WTC11 (cell line): ENCODE data around the gene CYLD. TPM values are rescaled to one million over a fixed set of nuclear protein-coding genes. Genes with fewer than 3 reads are reported as not detected.

Experiments used
- ATAC-seq: fragments of 200-7000 bp; cut with Tn5 transposase; 2 replicates; pipeline ENCODE4 v1.10.0; 2021; ENCODE audit warnings: mild to moderate bottlenecking, moderate library complexity
- CTCF ChIA-PET: fragments of 300-600 bp; sonication (Branson Sonifier 250); formaldehyde crosslinking; loops from one replicate; lab custom pipeline; 2021; ENCODE audit warnings: antibody characterized with exemption; lab: Charles Lee
- POLR2A ChIA-PET: fragments of 350-600 bp; sonication (Branson Sonifier 250); formaldehyde crosslinking; loops from one replicate; lab custom pipeline; 2021; ENCODE audit warnings: antibody characterized with exemption; lab: Charles Lee
- DNase-seq: peaks from one replicate; pipeline ENCODE4 v3.0.0; 2021; ENCODE audit warnings: low spot score
- H3K27ac Mint-ChIP-seq: 2 replicates; pipeline ENCODE4 v1.8.0; 2021; ENCODE audit warnings: mixed read lengths
- H3K27me3 Mint-ChIP-seq: 2 replicates; pipeline ENCODE4 v1.8.0; 2021; ENCODE audit warnings: low read depth, mild to moderate bottlenecking, moderate library complexity, mixed read lengths
- H3K36me3 Mint-ChIP-seq: 2 replicates; pipeline ENCODE4 v1.8.0; 2021; ENCODE audit warnings: mixed read lengths
- H3K4me1 Mint-ChIP-seq: 2 replicates; pipeline ENCODE4 v1.8.0; 2022; ENCODE audit warnings: mixed read lengths
- H3K4me3 Mint-ChIP-seq: 2 replicates; pipeline ENCODE4 v1.8.0; 2021; ENCODE audit warnings: mild to moderate bottlenecking, moderate library complexity, mixed read lengths
- H3K9me3 Mint-ChIP-seq: 2 replicates; pipeline ENCODE4 v1.8.0; 2021; ENCODE audit warnings: mixed read lengths
- AR ChIP-seq: fragments of 250-450 bp; sonication (Bioruptor Pico); IDR thresholded peaks from 2 replicates; pipeline ENCODE4 v1.9.0; 2021; ENCODE audit warnings: mild to moderate bottlenecking
- ATF1 ChIP-seq: sonication (generic); formaldehyde crosslinking; IDR thresholded peaks from 2 replicates; pipeline ENCODE4 v1.8.1; 2023; ENCODE audit warnings: mild to moderate bottlenecking, moderate library complexity, missing genetic modification reagents
- ATF6 ChIP-seq: sonication (generic); formaldehyde crosslinking; IDR thresholded peaks from 2 replicates; pipeline ENCODE4 v1.8.1; 2023; ENCODE audit warnings: mild to moderate bottlenecking, missing genetic modification reagents
- E2F4 ChIP-seq: sonication (generic); formaldehyde crosslinking; IDR thresholded peaks from 2 replicates; pipeline ENCODE4 v1.8.1; 2022; ENCODE audit warnings: low read depth, mild to moderate bottlenecking, moderate library complexity, missing genetic modification reagents, borderline replicate concordance
- E2F5 ChIP-seq: sonication (generic); formaldehyde crosslinking; IDR thresholded peaks from 2 replicates; pipeline ENCODE4 v1.8.1; 2022; ENCODE audit warnings: mild to moderate bottlenecking, moderate library complexity, missing genetic modification reagents
- FOXP4 ChIP-seq: sonication (generic); formaldehyde crosslinking; IDR thresholded peaks from 2 replicates; pipeline ENCODE4 v1.8.0; 2022; ENCODE audit warnings: mild to moderate bottlenecking, missing genetic modification reagents
- GABPB1 ChIP-seq: sonication (generic); formaldehyde crosslinking; IDR thresholded peaks from 2 replicates; pipeline ENCODE4 v1.8.1; 2023; ENCODE audit warnings: mild to moderate bottlenecking, missing genetic modification reagents
- MAX ChIP-seq: sonication (generic); formaldehyde crosslinking; IDR thresholded peaks from 2 replicates; pipeline ENCODE4 v1.8.0; 2022; ENCODE audit warnings: mild to moderate bottlenecking, missing genetic modification reagents
- OVOL2 ChIP-seq: fragments of 250-450 bp; sonication (Bioruptor Pico); IDR thresholded peaks from 2 replicates; pipeline ENCODE4 v1.9.0; 2021; ENCODE audit warnings: mild to moderate bottlenecking, borderline replicate concordance
- PREB ChIP-seq: sonication (generic); formaldehyde crosslinking; IDR thresholded peaks from 2 replicates; pipeline ENCODE4 v1.8.1; 2022; ENCODE audit warnings: mild to moderate bottlenecking, missing genetic modification reagents, moderate library complexity, borderline replicate concordance
- SMAD3 ChIP-seq: sonication (generic); formaldehyde crosslinking; IDR thresholded peaks from 2 replicates; pipeline ENCODE4 v1.8.0; 2022; ENCODE audit warnings: missing genetic modification reagents, mild to moderate bottlenecking, borderline replicate concordance
- TEAD1 ChIP-seq: sonication (generic); formaldehyde crosslinking; IDR thresholded peaks from 2 replicates; pipeline ENCODE4 v1.8.0; 2022; ENCODE audit warnings: mild to moderate bottlenecking, missing genetic modification reagents
- ZNF138 ChIP-seq: sonication (generic); formaldehyde crosslinking; conservative IDR thresholded peaks from 2 replicates; pipeline ENCODE4 v1.8.1; 2022; ENCODE audit warnings: mild to moderate bottlenecking, moderate library complexity, missing genetic modification reagents
- total RNA-seq: library from RNA; stranded (reverse); gene quantifications from 3 replicates; pipeline ENCODE4 v1.2.3, GENCODE V29; 2021

CYLD gene
- total RNA-seq, 1 experiment from 2014 or later, result 10.8 TPM

GRCh38 chr16:50839920-50840729 is 98.2 kb downstream of the CYLD start (continued):
- TF ChIP-seq FOXP4 (CRISPR knock-in tag) (no peak), OVOL2 (CRISPR knock-in tag) (no peak), SMAD3 (CRISPR knock-in tag) (no peak), TEAD1 (CRISPR knock-in tag) (no peak), ATF6 (CRISPR knock-in tag) (no peak)

GRCh38 chr16:50841081-50841886 is 99.4 kb downstream of the CYLD start:
- Mint-ChIP-seq H3K36me3 (no peaks in the 10 kb centered on the region), H3K27me3 (peaks cover 11% of the 10 kb centered on the region), H3K9me3 (no peaks in the 10 kb centered on the region), H3K4me3 (peak overlapping the region; percentile 60)
- ATAC-seq, result peak; percentile 79
- CTCF ChIA-PET, result interaction anchor here (0.6 to 2.2 kb wide), 6 partner anchors 35 to 313 kb away, joined by 3 to 16 read pairs (median 4); partner anchors contain the start of gene CYLD
- TF ChIP-seq ATF6 (CRISPR knock-in tag) (no peak), MAX (CRISPR knock-in tag) (0 out of 2 replicates have a peak, but pooled peaks have one; percentile 23)
- TF ChIP-seq, all 79 proteins: peak for 1
- POLR2A ChIA-PET, result no interaction called here
- H3K4me1 Mint-ChIP-seq, result peaks cover 27% of the 10 kb centered on the region
- DNase-seq, result peak; percentile 66
- no peak overlapping the region for H3K27ac Mint-ChIP-seq

GRCh38 chr16:50842013-50842505 is 100.2 kb downstream of the CYLD start:
- ChIA-PET CTCF (interaction anchor here (2.2 kb wide), 1 partner anchor 36 kb away, joined by 16 read pairs; no protein-coding TSS in a partner anchor), POLR2A (no interaction called here)
- ATAC-seq (no peak), DNase-seq (no peak)
- Mint-ChIP-seq H3K36me3 (no peaks in the 10 kb centered on the region), H3K9me3 (no peaks in the 10 kb centered on the region), H3K27ac (no peak overlapping the region), H3K4me3 (peak overlapping the region; percentile 60; the same call in 1 of the 2 replicates), H3K4me1 (peaks cover 27% of the 10 kb centered on the region), H3K27me3 (peaks cover 11% of the 10 kb centered on the region)
- TF ChIP-seq GABPB1 (CRISPR knock-in tag), result no peak
- no peak for TF ChIP-seq ZNF138 (CRISPR knock-in tag)
- no peak for TF ChIP-seq E2F5 (CRISPR knock-in tag)
- TF ChIP-seq ATF1, result no peak
- no peak for TF ChIP-seq AR (CRISPR knock-in tag)
- TF ChIP-seq SMAD3 (CRISPR knock-in tag), result no peak
- TF ChIP-seq PREB (CRISPR knock-in tag), result no peak
- TF ChIP-seq E2F4 (CRISPR knock-in tag), result no peak
